ENCODE results near the gene RABGAP1L.

GRCh38 chr1:174191349-174191862, 32.1 kb downstream of the RABGAP1L start:
- TF ChIP-seq TAF1 (conservative IDR thresholded peaks at IDR 0.05) (no peak), CTCF (IDR thresholded peaks at IDR 0.05; ENCODE audit: low read depth, low read length, missing input control) (no peak), GABPA (IDR thresholded peaks at IDR 0.05 in 1 of 2, conservative IDR thresholded peaks at IDR 0.05 in 1 of 2) (no peak), JUND (IDR thresholded peaks at IDR 0.05) (no peak), ZBTB33 (IDR thresholded peaks at IDR 0.05) (no peak), ATF3 (IDR thresholded peaks at IDR 0.05) (no peak), FOXA1 (IDR thresholded peaks at IDR 0.05) (no peak), EGR1 (IDR thresholded peaks at IDR 0.05; ENCODE audit: low read depth in 2 of 2) (no peak)

Measured in liver (tissue), 3 donors.